GM12892 (cell line): ENCODE results near the gene ONECUT1.

Experiments used
- POLR2A ChIP-seq: IDR thresholded peaks from 2 replicates; pipeline ENCODE4 v1.6.1; 2011; ENCODE audit warnings: low read depth, low read length, control low read depth
- POLR2AphosphoS5 ChIP-seq: IDR thresholded peaks from 2 replicates; pipeline ENCODE4 v1.6.1; 2011; ENCODE audit warnings: low read depth, low read length, control low read depth
- TAF1 ChIP-seq: IDR thresholded peaks from 2 replicates; pipeline ENCODE4 v1.6.1; 2011; ENCODE audit warnings: low read depth, mild to moderate bottlenecking, control low read depth, low read length, borderline replicate concordance

DNA sequence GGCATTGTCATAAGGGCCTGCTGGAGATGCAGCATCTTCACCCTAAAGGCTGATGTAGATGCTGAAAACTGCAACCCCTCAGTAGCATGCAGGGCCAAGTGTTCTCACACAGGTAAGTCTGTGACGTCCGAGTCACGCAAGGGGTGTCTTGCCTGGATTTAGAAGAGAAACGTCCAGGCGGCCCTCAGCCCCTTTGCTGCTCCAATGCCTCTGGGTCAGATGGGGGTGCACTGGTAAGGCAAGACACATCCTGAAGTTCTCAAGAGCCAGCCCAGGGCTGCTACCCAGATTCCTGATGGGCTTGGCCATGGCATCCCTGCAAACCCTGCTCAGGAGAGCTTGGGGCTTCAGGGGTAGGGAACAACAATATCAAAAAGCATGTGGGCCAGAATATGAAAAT lies 25.4 kb downstream of the ONECUT1 start:
- TF ChIP-seq POLR2A (no peak), TAF1 (no peak), POLR2AphosphoS5 (no peak)
